H1 (cell line): Measurements from ENCODE around the gene SPDYE4. TPM values are rescaled to one million over a fixed set of nuclear protein-coding genes. Genes with fewer than 3 reads are reported as not detected.

ENCODE experiments used
- ASH2L ChIP-seq: fragments of 200-600, 300-600 bp; sonication (generic); IDR thresholded peaks from one replicate; pipeline ENCODE4 v1.7.1; 2017; ENCODE audit warnings: low read length
- ATF2 ChIP-seq: IDR thresholded peaks from 2 replicates; pipeline ENCODE4 v1.6.1; 2012; ENCODE audit warnings: low read length, inconsistent platforms
- ATF3 ChIP-seq: IDR thresholded peaks from 2 replicates; pipeline ENCODE4 v1.6.1; 2011; ENCODE audit warnings: low read depth, mild to moderate bottlenecking, low read length; ENCODE audit not compliant: insufficient read depth
- CHD2 ChIP-seq: IDR thresholded peaks from 2 replicates; pipeline ENCODE4 v1.6.1; 2012; ENCODE audit warnings: low read length, improper control_type of control experiment
- CTCF ChIP-seq, 3 experiments: IDR thresholded peaks; 1 replicate in 2 of 3; 2 replicates in 1 of 3; pipeline versions ENCODE4 v1.5.1 to v1.6.1; 2011; ENCODE audit warnings: low read length in 3 of 3, mild to moderate bottlenecking in 3 of 3, inconsistent platforms in 2 of 3, low read depth in 1 of 3, moderate library complexity in 1 of 3; ENCODE audit not compliant: insufficient read depth in 1 of 3; ENCODE audit errors: control extremely low read depth in 1 of 3
- E2F6 ChIP-seq: IDR thresholded peaks from 2 replicates; pipeline ENCODE4 v1.6.1; 2012; ENCODE audit warnings: inconsistent platforms
- EGR1 ChIP-seq: IDR thresholded peaks from 2 replicates; pipeline ENCODE4 v1.6.1; 2011; ENCODE audit warnings: low read depth, low read length, borderline replicate concordance
- EP300 ChIP-seq, 2 experiments: IDR thresholded peaks; 1 replicate in 1 of 2; 2 replicates in 1 of 2; pipeline ENCODE4 v1.6.1; 2011 to 2012; ENCODE audit warnings: low read depth in 2 of 2, low read length in 2 of 2, mild to moderate bottlenecking in 2 of 2, borderline replicate concordance in 1 of 2, inconsistent platforms in 1 of 2, moderate library complexity in 1 of 2
- GTF2F1 ChIP-seq: IDR thresholded peaks from 2 replicates; pipeline ENCODE4 v1.6.1; 2012; ENCODE audit warnings: low read depth, low read length, improper control_type of control experiment, borderline replicate concordance
- KDM5A ChIP-seq: fragments of 200-600 bp; IDR thresholded peaks from 2 replicates; pipeline ENCODE4 v1.7.1; 2012; ENCODE audit warnings: mild to moderate bottlenecking, low read length, inconsistent platforms, mixed read lengths
- POLR2A ChIP-seq, 2 experiments: IDR thresholded peaks; 1 replicate in 1 of 2; 2 replicates in 1 of 2; pipeline ENCODE4 v1.6.1; 2011; ENCODE audit warnings: low read depth in 2 of 2, low read length in 2 of 2, mild to moderate bottlenecking in 2 of 2; ENCODE audit errors: control extremely low read depth in 1 of 2
- RBBP5 ChIP-seq: IDR thresholded peaks from 2 replicates; pipeline ENCODE4 v1.7.1; 2012; ENCODE audit warnings: low read depth, mild to moderate bottlenecking, inconsistent platforms, low read length, moderate library complexity, borderline replicate concordance
- RFX5 ChIP-seq: IDR thresholded peaks from 2 replicates; pipeline ENCODE4 v1.6.1; 2011; ENCODE audit warnings: low read depth, low read length, improper control_type of control experiment, borderline replicate concordance
- SIN3A ChIP-seq, 2 experiments: IDR thresholded peaks in 1 of 2; conservative IDR thresholded peaks in 1 of 2; 2 replicates each; pipeline ENCODE4 v1.6.1; 2011 to 2012; ENCODE audit warnings: low read length in 2 of 2, improper control_type of control experiment in 1 of 2, low read depth in 1 of 2, mild to moderate bottlenecking in 1 of 2
- SP1 ChIP-seq: IDR thresholded peaks from 2 replicates; pipeline ENCODE4 v1.6.1; 2011; ENCODE audit warnings: low read depth, low read length
- SRF ChIP-seq: IDR thresholded peaks from 2 replicates; pipeline ENCODE4 v1.6.1; 2011; ENCODE audit warnings: mild to moderate bottlenecking, low read depth, low read length, moderate library complexity
- TAF7 ChIP-seq: optimal IDR thresholded peaks from 2 replicates; pipeline ENCODE3; 2011; ENCODE audit warnings: low read depth, mild to moderate bottlenecking, inconsistent platforms, low read length, moderate library complexity, borderline replicate concordance
- ZNF274 ChIP-seq: IDR thresholded peaks from 2 replicates; pipeline ENCODE4 v1.7.0; 2012; ENCODE audit warnings: low read length, borderline replicate concordance; ENCODE audit errors: extremely low read depth
- polyA plus RNA-seq, 7 experiments: library from polyadenylated mRNA; depleted of rRNA in 3 of 7; stranded (reverse) in 5 of 7; unstranded in 2 of 7; fragments of >200 nt in 5 of 7; fragments of 200-250 nt in 2 of 7; gene quantifications; 1 replicate in 5 of 7; 2 replicates in 1 of 7; 4 replicates in 1 of 7; pipeline versions ENCODE4 v1.2.1 to v1.2.3, GENCODE V29; 2011 to 2013; ENCODE audit warnings: missing spikeins in 2 of 7, mixed read lengths in 2 of 7
- total RNA-seq: library from RNA; stranded (reverse); fragmentation: NEBNext Ultra II Directional; extraction: Animal tissue kit (Norgen Biotek cat#: 25700); gene quantifications from 2 replicates; pipeline ENCODE4 v1.2.1, GENCODE V29; 2021

SPDYE4 gene
- total and polyA plus RNA-seq, 2 of the 8 experiments (the other 6 are each of a cell fraction or from before 2014, with no cell fraction given) = not detected

GRCh38 chr17:8785547-8786413 is 27.4 kb upstream of the SPDYE4 start (continued):
- TF ChIP-seq SRF (0 out of 2 replicates have a peak, but pooled peaks have one; percentile 12), SIN3A (conservative IDR thresholded peaks at IDR 0.05 in 1 of 2, IDR thresholded peaks at IDR 0.05 in 1 of 2; ENCODE audit: low read depth in 1 of 2, low read length in 2 of 2) (0 out of 4 replicates have a peak, but pooled peaks of 1 of the 2 experiments have one; percentile 50), SP1 (no peak), EGR1 (no peak), ATF2 (no peak), POLR2A (IDR thresholded peaks at IDR 0.05; ENCODE audit: control extremely low read depth in 1 of 2, low read depth in 2 of 2, low read length in 2 of 2) (no peak), CHD2 (no peak), ASH2L (no peak), EP300 (IDR thresholded peaks at IDR 0.05; ENCODE audit: borderline replicate concordance in 1 of 2, low read depth in 2 of 2, low read length in 2 of 2) (no peak), TAF7 (no peak), ATF3 (no peak), ZNF274 (no peak), GTF2F1 (no peak), RBBP5 (no peak), RFX5 (no peak), E2F6 (no peak), KDM5A (no peak), CTCF (IDR thresholded peaks at IDR 0.05; ENCODE audit: control extremely low read depth in 1 of 3, insufficient read depth in 1 of 3, low read depth in 1 of 3, low read length in 3 of 3) (peak; percentile 75 to 93 (median 86))
